HG03139 (cell line): Measurements from ENCODE around the gene WDR76.

Experiments used
- ATAC-seq: cut with Tn5 transposase; IDR thresholded peaks from one replicate; pipeline ENCODE4 v1.9.1; 2021; ENCODE audit not compliant: unreplicated experiment

WDR76 gene

DNA sequence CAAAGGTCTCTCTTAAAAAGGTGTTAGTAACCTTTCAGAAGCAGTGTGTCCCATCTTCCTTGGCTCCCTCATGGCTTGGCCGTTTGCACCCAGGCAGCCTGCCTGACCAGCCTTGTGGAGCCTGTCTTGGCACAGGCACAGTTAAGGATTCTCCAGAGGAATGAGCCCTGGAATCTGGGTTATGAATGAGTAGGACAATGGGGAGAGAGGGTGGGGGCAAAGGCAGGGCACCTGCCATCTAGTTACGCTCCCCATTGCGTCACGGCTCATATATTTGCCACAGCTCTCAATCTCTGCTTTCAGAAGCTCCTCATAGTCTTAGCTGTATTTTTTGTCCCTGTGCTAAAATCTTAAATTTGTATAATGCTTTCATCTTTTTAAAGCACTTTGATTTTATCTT is 50.6 kb downstream of the WDR76 start:
- no peak for ATAC-seq

DNA sequence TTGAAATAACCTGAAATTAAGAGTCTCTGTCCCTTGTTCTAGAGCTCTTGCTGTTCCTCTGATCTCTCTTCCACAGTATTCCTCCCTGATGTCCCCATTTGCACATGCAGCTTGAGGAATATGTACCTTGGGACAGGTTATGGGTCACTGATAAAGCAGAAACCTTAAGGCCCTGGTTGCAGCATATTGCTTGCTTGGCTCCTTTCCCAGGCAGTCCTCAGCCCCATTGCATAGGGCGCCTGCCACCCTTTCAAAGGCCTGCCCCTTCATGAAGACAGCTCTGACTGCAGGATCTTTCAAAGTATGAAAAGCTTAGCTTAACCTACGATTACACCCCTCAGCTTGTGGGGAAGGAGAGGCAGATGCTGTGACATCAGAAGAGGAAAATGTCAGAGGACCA is 51.6 kb downstream of the WDR76 start:
- no peak for ATAC-seq

DNA sequence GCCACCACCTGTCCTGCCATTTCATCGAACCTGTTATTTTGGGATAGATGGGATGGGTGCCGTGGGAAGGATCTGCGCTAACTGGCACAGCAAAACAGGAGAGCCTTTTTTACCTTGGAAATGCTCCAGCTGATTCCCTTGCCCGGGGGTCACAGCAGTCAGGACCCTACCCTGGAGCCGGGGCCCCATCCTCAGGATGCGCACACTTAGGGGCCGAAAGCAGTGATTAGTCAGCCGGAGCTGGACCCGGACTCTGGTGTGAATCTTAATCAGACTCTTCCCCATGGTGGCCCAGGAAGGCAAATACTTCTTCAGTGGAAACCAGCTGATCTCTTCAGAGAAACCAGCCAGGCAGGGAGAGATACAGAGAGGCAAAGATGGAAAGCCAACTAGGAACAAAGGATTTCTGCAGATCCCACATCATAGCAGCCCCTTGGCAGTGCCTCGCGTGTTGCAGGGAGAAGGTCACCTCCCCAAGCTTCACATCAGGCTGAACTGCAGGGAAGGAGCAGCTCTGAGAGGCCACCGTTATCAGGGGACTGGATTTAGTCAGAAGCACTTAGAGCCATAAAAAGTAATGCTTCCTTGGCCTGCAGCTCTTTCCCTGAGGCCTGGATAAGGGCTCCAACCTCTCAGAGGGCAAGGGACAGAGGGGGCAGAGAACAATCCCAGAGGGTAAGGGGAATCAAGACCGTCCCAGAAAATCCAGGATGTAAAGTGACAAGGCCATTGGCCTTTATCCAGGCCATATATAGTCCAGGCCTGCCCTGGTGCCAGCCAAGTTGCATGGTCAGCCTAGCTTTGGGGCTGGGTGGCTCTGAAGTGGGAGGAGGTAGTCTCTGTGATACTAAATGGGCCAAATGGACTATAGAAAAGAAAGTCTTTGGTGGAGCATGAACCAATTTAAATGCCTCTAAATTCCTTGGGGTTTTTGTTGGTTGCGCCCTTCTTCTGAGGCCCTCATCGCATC is 52.9 kb downstream of the WDR76 start:
- ATAC-seq, result no peak

DNA sequence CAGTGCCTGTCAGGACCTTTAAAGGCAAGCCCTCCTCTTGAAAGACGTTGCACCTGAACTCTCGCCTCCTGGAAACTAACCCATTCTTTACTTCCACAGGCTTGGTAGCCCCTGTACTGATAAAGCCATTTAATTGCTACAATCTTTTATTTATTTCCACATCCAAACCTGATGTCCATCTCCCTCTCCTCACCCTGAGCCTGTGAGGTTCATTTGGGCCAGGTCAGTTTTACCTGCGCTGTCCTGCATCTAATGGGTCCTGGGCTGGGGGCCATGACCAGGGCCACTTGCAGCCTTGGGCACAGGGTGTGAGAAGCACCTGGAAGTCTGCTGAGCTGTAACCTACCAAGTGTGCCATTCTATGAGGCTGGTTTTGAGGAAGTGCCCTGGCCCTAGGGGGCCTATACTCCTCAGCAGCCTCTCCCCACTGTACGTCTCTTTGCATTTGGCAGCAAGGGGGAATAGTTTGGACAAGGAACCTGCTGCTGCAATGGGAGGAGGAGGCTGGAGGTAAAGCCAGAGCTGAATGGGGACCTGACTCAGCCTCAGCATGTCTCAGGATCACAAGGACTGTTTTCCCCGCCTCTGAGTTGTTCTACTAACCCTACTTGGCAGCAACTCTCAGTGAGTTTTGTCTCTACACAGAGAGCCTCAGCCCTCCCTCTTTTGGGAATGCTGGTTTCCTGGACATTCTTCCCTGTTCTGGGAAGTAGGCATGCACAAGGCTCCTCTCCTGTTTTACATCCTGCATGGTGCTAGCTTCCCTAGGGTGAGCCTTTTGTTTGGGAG is 53.8 kb downstream of the WDR76 start:
- no peak for ATAC-seq

DNA sequence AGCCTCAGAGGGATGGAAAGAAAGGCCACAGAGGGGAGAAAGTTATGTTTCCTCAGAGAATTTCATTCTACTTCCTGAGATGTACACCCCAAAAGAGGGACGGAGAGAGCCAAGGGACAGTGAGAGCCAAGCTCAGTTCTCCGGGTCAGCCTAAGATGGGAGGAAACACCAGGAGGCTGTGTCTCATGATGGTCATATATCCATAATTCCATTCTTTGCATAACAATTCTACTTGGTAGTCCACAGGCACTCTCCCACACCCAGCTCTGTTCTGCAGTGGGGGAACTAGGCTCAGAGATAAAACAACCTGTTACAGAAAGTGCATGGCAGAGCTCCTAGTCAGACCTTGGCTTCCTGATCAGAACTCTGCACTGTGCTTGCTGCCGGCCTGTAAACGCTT is 54.4 kb downstream of the WDR76 start:
- no peak for ATAC-seq

DNA sequence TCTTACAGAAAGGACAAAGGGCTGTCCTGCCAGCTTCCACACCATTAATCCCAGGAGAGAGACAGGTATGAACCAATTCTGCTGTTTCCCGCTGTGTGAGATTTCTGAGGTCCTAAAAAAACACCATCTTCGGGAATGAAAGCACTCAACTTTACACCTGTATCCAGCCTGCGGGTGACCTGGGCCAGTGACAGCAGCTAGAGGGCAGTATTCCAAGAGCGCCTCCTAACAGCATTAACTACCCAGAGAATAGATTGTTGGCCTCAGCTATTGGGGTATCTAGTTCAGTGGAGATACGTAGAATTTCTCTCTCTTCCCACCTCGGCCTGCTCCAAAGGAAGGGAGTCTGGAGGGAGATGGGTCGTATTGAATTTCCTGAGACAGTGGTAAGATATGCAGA is 55.1 kb downstream of the WDR76 start:
- ATAC-seq, result no peak

DNA sequence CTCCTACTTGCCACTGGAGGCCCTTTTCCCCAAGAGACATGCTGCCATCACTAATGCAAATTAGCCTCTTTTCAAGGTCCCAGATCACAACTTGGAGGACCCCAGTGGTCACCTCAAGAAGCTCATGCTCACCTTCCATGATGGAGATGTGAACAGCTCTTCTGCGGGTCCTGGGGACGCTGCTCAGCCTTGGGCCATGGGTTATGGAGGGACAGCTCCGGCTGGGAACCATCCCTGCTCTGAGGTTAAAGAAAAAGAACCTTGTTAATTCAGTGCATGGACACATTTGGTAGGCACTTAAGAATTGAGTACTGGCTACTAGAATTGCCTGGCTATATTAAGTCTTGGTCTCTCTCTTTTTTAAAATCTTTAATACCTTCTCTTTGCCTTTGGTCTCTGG is 56.8 kb downstream of the WDR76 start:
- no peak for ATAC-seq

DNA sequence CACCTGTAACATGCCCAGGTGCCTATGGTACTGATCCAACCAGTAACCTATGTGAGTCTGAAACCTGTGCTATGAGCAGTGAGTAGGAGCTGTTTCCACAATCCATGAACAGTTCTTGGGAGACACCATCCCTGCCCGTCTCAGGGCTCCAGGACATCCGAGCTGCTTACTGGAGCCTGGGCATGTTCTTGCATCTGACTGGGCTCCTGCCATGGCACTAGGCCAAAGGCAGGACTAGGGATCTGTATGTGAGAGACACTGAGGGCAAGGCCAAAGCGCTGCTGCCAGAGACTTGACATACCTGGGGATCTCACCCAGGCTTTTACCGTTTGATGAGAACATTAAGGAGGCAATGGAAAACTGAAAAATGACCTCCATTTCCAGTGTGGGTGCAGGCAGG is 59.8 kb downstream of the WDR76 start:
- no peak for ATAC-seq

DNA sequence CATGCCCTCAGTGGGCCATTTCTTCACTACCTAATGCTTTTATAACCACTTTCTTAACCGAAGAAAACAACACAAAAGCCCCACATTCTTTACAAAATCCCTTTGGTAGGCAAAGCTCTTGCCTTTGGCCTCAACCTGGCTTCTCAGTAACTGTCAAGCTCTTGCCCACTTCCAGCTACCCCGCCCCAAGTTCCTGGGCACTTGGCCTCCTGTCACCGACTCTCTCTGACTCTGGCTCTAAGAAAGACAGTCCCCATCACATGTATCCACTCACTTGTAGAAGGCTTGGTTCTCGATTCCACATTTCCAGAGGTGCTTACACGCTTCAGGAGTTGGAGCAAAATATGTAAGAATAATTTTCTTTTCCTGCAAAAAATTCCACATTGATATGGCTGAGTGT is 61.1 kb downstream of the WDR76 start:
- ATAC-seq, result no peak

DNA sequence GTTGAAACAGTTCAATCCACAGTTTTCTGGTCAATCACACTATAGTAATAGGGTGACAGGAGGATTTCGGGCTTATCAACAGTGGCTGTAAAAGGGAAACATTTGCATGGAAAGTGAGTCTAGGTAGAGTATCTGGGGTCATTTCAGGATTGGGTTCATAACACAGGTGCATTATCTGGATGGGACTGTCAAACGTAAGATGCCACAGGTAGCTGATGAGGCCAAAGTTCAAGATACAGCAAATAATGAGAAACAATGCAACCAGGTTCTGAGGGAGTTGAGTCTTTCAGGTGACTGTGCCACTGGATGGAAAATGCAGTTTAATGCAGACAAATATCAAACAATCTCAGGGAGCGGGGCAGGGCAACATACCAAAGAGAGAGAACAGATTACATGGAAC is 62.2 kb downstream of the WDR76 start:
- ATAC-seq, result no peak

DNA sequence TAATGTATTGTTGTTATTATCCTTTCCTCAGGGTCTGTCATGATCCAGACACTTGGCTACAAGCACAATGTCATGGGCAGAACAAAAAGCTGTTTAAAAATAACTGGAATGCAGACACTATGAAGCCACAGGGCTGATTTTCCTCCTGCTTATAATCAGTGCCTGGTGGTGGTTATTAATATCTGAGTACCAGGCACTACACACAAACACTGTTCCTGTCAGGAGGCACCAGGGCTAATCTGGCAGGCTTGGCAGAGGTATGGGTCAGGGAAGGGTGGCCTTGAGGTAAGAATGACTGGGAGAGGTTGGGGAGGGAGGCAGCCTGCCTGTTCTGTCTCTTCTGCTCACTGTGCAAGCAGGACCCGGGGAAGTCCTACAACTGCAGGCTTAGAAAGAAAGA is 67.2 kb downstream of the WDR76 start:
- ATAC-seq, result no peak

DNA sequence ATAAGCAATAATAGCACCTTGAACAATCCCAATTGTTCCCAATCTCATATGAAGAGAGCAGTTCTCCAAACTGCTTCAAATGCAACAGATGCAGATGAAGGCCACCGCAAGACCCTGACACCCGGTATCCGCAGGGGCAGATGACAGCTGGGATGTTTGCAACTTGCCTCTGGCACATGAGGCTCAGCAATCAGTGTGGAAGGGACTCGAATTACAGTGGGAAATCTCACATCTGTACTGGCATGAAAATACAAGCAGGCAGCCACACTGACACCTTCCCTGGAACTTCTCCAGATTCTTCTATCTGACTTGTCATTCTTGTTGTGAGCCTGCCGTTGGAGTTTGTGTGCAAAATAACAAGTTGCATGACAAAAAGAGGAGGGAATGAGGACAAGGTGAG is 68.8 kb downstream of the WDR76 start:
- no peak for ATAC-seq

DNA sequence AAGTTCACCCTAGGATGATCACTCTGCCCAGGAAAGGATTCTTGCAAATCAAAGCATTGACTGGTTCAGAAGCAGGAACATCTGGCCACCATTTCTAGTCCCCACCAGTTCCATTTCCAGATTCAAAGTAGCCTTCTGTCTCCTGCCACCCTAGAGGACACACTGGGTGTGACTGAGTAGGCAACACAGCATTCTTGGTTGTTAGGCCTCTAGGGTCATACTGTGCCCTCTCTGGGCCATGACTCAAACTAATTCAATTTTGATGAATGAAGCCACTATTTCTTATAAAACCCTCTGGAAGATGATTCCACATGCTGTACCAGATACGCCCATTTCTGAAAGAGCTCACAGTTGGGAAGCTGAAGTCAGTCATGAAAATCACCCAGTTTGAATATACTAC is 69.7 kb downstream of the WDR76 start:
- ATAC-seq, result no peak

DNA sequence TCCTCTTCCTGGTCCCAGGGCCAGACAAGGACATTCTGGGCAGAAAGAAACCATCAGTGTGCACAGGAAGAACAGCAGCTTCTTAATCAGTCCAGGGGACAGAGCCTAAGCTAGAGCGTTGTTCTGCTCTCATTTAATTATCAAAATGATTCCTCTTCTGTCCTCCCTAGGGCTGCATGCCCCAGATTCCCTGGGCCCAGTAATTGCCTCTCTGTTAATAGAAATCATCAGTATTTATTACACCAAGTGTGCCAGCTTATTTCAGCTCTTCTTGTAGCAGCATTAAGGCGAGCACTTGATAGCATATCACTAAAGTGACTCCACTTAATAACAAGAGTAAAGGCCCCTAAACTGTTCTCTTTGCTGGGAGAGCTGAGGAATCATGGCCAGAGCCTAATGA is 72.1 kb downstream of the WDR76 start:
- no peak for ATAC-seq

DNA sequence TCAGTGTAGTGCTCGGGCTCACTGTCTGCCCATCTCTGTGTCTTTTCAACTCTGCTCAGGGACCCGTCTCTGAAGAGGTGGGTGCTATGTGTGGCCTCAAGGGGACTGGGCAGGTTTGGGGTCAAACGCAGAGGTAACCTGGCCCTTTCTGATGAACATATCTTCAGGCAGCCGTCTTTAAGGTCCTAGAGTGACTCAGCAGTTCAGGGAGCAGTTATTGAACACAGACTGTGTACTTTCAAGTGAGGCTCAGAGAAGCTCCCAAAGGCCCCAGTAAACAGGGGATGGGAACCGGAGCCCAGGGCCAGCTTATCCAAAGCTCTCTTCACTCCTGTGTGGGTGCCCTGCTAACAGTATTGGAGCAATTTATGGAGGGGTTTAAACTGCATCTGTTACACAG is 73.1 kb downstream of the WDR76 start:
- ATAC-seq, result no peak

DNA sequence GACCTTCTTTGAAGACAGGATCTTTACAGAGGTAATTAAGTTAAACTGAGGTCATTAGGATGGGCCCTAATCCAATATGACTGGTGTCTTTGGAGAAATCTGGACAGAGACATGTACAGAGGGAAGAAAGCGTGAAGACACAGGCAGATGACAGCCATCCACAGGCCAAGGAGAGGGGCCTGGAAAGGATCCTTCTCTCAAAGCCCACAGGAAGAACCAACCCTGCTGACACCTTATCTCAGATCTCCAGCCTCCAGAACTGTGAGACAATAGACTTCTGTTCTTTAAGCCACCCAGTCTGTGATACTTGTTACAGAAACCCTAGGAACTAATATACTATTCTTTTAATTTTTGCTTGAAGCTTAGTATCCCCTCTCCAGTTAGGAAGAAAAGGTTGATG is 74.2 kb downstream of the WDR76 start:
- ATAC-seq, result no peak

DNA sequence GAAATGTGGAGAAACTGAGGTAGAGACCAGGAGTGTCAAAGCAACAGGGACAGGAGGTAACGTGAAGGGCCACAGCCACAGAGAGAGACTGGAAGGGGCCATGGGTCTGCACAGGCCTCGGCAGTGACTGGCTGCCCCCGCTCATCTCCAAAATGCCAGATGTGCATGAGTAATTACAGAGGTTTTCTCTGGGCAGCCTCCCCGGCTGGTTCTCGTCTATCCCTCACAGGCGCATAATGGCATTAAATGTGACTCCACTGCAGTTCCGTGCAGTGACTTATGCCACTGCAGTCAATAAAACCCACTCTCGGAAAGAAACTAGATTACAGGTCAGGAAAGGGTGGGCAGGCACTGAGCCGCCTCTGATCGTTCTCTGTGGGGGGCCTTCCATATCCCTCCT is 74.7 kb downstream of the WDR76 start:
- no peak for ATAC-seq

DNA sequence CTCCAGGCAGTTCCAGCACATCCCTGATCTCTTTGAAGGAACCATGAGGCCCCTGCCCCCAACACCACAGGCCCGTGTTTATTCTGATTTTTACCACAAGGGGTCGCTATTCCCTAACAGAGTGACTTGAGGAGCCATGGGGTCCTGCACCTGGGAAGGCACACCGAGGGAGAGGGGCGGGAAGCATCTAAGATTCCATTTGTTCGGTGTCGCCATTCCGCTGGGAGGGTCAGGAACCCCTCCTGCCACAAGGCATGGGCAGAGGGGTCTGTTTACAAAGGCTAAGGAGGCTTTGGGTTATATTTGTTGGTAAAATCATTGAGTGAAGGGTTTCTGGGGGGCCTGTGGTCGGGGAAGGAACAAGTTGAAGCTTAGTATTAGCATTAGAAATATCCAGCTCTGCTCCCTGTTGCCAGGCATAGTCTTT is 77.1 kb downstream of the WDR76 start:
- ATAC-seq, result no peak

DNA sequence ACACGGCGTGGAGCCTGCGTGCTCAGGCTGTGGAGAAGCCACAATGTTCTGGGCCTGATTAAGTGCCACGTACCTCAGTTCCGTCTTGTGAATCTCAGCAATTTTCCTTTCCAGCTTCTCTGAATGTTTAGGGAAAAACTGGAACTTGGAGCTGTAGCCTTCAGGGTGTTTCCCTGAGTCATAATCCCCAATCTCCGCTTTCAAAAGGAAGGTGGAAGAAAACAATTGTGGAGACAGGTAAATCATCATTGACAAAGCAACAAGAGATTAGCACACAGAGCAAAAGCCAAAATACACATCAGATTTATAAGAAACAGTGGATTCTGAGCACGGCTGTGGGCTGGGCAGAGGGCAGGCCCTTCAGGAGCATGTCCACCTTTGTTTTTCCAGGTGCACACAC is 79.0 kb downstream of the WDR76 start:
- no peak for ATAC-seq

DNA sequence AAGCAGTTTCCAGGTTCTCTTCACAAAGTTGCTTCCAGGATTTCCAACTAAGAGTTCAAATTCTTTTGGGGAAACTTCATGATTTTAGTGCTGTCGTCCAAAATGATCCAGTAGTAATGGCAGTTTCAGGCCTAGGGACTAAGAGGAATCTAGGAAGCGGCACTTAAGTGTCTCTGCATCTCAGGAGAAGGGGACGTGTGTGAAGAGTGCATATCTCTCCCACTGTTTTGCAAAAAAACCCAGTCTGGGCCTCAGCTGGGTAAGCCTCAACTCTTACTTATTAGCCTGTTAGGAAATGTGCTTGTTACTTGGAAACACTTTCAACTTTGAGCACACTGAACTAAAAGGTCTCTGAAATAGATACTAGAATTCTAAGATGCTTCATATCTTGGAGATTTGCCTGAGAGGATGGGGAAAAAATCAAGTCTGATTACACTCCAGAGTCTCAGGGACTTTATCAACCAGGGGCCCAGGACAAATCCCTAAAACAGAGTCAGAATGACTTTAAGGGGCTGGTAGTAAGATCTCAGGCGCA is 81.8 kb downstream of the WDR76 start:
- ATAC-seq, result no peak

DNA sequence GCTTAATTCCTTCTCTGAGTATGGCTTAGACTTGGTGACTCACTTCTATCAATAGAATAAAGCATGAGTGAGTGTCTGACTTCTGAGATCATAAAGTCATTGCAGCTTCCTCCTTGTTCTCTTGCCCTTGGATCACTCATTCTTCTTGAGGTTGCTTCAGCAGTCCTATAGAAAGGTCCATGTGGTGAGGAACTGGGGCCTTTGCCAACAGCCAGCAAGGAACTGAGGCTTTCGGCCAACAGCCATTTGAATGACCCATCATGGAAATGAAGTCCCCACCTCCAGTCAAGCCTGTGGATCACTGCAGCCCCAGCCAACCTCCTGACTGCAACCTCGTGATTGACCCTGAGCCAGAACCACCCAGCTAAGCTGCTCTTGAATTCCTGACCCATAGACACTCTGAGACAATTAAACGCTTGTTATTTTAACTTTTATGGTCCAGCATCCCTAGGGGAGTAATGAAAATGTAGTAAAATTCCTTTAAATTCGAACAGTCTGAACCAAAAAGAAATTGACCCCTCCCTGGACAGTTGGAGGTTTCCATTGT is 84.5 kb downstream of the WDR76 start:
- no peak for ATAC-seq

DNA sequence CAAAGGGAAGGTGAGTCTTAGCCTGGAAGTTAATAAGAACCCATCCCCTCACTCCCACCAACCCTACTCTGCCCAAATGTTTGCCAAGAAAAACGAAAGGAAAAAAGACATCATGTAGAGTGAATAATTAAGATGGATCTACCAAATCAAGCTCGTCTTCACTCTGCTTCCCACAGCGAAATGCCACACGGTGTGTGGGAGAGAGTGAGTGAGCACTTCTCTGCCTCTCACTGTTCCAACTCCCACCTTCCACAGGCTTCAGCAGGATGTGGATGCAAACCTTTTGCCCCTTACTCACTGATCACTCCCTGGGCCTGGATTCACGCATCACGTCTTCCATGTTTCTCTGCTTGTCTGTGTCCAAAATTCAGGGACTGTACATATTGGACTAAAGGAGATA is 85.4 kb downstream of the WDR76 start:
- no peak for ATAC-seq
